ENCODE results near the gene SLC10A7. TPM values are rescaled to one million over a fixed set of nuclear protein-coding genes. Genes with fewer than 3 reads are reported as not detected.

SLC10A7 gene
- total RNA-seq, 2 donors from 2014 or later: 6.0 to 7.5 TPM

DNA sequence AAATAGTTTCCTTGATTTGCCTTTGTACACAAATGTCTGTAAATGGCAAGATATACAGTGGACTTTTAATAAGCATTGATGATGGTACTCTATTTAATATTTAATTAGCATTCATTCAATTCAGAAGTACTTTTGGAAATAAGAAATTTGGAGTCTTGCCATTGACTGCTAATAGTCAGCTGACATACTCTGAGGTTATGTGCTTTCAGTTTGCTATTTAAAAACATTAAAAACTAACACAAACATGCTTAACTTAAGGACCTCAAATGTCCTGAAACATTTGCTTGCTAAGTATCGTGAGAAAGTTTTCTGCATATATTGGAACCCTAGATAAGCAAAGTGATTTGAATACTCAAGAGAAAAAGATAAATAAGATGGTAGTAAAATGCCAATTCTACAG lies 242.8 kb downstream of the SLC10A7 start:
- H3K27me3 ChIP-seq (ENCODE audit: control insufficient read depth, insufficient read depth, low read length, poor library complexity, severe bottlenecking): no peaks in the 10 kb centered on the region
- Mint-ChIP-seq H3K4me3 (no peak overlapping the region), H3K9me3 (no peaks in the 10 kb centered on the region), H3K4me1 (no peaks in the 10 kb centered on the region), H3K27me3 (ENCODE audit: insufficient read depth) (no peaks in the 10 kb centered on the region), H3K27ac (no peak overlapping the region), H3K36me3 (ENCODE audit: low read depth) (no peaks in the 10 kb centered on the region)
- peak overlapping the region; percentile 73 for H3K27ac ChIP-seq (ENCODE audit: low read depth, low read length)
- H3K9ac ChIP-seq (ENCODE audit: extremely low read depth, low read length, poor library complexity, severe bottlenecking): no peak overlapping the region
- TF ChIP-seq, protein P1, sequence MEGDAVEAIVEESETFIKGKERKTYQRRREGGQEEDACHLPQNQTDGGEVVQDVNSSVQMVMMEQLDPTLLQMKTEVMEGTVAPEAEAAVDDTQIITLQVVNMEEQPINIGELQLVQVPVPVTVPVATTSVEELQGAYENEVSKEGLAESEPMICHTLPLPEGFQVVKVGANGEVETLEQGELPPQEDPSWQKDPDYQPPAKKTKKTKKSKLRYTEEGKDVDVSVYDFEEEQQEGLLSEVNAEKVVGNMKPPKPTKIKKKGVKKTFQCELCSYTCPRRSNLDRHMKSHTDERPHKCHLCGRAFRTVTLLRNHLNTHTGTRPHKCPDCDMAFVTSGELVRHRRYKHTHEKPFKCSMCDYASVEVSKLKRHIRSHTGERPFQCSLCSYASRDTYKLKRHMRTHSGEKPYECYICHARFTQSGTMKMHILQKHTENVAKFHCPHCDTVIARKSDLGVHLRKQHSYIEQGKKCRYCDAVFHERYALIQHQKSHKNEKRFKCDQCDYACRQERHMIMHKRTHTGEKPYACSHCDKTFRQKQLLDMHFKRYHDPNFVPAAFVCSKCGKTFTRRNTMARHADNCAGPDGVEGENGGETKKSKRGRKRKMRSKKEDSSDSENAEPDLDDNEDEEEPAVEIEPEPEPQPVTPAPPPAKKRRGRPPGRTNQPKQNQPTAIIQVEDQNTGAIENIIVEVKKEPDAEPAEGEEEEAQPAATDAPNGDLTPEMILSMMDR (conservative IDR thresholded peaks at IDR 0.05): no peak
- no peaks in the 10 kb centered on the region for H3K4me1 ChIP-seq (ENCODE audit: control insufficient read depth, insufficient read depth, low read length)
- H3K36me3 ChIP-seq (ENCODE audit: control insufficient read depth, insufficient read depth, low read length): no peaks in the 10 kb centered on the region
- no peaks in the 10 kb centered on the region for H3K9me3 ChIP-seq (ENCODE audit: control insufficient read depth, low read length)
- WGBS, 2 experiments (ENCODE audit: insufficient coverage in 1 of 2, insufficient read length in 1 of 2): 91 to 100% methylated on average over 1 of the region's 1 CpG
- no peak for DNase-seq
- H3K4me3 ChIP-seq (ENCODE audit: low read length): no peak overlapping the region

DNA sequence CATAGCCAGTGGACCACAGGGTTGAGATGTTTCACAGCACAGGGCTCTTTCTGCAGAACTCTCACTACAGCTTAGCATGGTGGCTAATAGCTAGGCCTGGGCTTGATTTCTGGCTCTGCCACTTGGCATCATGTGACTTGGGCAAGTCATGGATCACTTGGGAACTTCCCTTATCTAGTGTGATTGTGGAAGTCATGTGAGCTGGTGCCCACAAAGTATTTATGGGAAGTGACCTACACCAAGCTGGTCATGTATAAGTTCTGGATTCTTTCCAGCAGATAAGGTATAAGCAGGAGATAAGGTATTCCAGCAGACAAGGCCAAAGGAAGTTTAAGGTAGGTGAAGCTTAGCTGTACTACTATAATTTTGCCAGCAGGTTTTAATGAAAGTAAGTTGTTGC lies 246.4 kb downstream of the SLC10A7 start:
- no peak for DNase-seq
- Mint-ChIP-seq H3K27me3 (ENCODE audit: insufficient read depth) (no peaks in the 10 kb centered on the region), H3K9me3 (no peaks in the 10 kb centered on the region), H3K4me3 (no peak overlapping the region), H3K27ac (no peak overlapping the region), H3K36me3 (ENCODE audit: low read depth) (no peaks in the 10 kb centered on the region), H3K4me1 (no peaks in the 10 kb centered on the region)
- no peak overlapping the region for H3K27ac ChIP-seq (ENCODE audit: low read depth, low read length)
- H3K36me3 ChIP-seq (ENCODE audit: control insufficient read depth, insufficient read depth, low read length): no peaks in the 10 kb centered on the region
- TF ChIP-seq, protein P1 (conservative IDR thresholded peaks at IDR 0.05): no peak
- H3K4me3 ChIP-seq (ENCODE audit: low read length): no peak overlapping the region
- no peaks in the 10 kb centered on the region for H3K9me3 ChIP-seq (ENCODE audit: control insufficient read depth, low read length)
- no peak overlapping the region for H3K9ac ChIP-seq (ENCODE audit: extremely low read depth, low read length, poor library complexity, severe bottlenecking)
- H3K27me3 ChIP-seq (ENCODE audit: control insufficient read depth, insufficient read depth, low read length, poor library complexity, severe bottlenecking): no peaks in the 10 kb centered on the region
- no peaks in the 10 kb centered on the region for H3K4me1 ChIP-seq (ENCODE audit: control insufficient read depth, insufficient read depth, low read length)

DNA sequence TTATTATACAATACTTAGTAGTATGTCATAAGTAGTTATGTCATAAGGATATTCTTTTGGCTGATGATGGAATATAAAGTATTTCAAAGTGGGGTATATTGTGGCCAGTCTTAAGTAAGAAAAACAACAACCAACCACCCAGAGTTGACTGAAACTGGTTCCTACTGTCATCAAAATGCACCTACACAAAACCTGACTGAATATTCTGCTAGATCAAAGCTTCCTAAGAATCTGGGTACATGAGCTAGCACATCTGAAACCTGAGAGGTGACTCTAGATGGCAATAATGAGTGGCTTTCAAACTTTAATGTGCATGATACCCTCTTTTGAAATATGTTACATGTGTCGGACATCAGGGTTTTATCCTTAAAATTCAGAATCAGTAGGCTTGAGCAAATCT lies 247.0 kb downstream of the SLC10A7 start:
- no peak overlapping the region for H3K4me3 Mint-ChIP-seq
- no peak overlapping the region for H3K4me3 ChIP-seq (ENCODE audit: low read length)
- no peak for DNase-seq
- H3K4me1 Mint-ChIP-seq: no peaks in the 10 kb centered on the region
- H3K27me3 ChIP-seq (ENCODE audit: control insufficient read depth, insufficient read depth, low read length, poor library complexity, severe bottlenecking): no peaks in the 10 kb centered on the region
- no peaks in the 10 kb centered on the region for H3K36me3 ChIP-seq (ENCODE audit: control insufficient read depth, insufficient read depth, low read length)
- no peak overlapping the region for H3K9ac ChIP-seq (ENCODE audit: extremely low read depth, low read length, poor library complexity, severe bottlenecking)
- 93% methylated on average over 1 of the region's 1 CpG; no CpG with 5 or more reads in 1 of the 2 experiments for WGBS, 2 experiments (ENCODE audit: insufficient coverage in 1 of 2, insufficient read length in 1 of 2)
- no peak overlapping the region for H3K27ac Mint-ChIP-seq
- no peak overlapping the region for H3K27ac ChIP-seq (ENCODE audit: low read depth, low read length)
- H3K9me3 ChIP-seq (ENCODE audit: control insufficient read depth, low read length): no peaks in the 10 kb centered on the region
- H3K9me3 Mint-ChIP-seq: no peaks in the 10 kb centered on the region
- no peaks in the 10 kb centered on the region for H3K4me1 ChIP-seq (ENCODE audit: control insufficient read depth, insufficient read depth, low read length)
- H3K36me3 Mint-ChIP-seq (ENCODE audit: low read depth): no peaks in the 10 kb centered on the region
- TF ChIP-seq, protein P1 (conservative IDR thresholded peaks at IDR 0.05): no peak
- no peaks in the 10 kb centered on the region for H3K27me3 Mint-ChIP-seq (ENCODE audit: insufficient read depth)

Measured in endodermal cell (in vitro differentiated cells).